Natural killer cell (primary cell): ENCODE data around the gene MYH10. TPM values are rescaled to one million over a fixed set of nuclear protein-coding genes. Genes with fewer than 3 reads are reported as not detected.

Experiments used
- ATAC-seq, 3 donors: fragments of 150-1000 bp in 2 of 3; fragments of 200-7000 bp in 1 of 3; cut with Tn5 transposase; 1 replicate in 1 of 3; 2 replicates in 2 of 3; pipeline ENCODE4 v1.10.0; 2021; ENCODE audit warnings: mild to moderate bottlenecking in 2 of 3, moderate library complexity in 2 of 3
- DNase-seq, 2 donors: peaks; one replicate each; pipeline versions ENCODE4 v3.0.0 to v3.0.0-alpha.2; 2013 to 2021; ENCODE audit warnings: mixed read lengths in 1 of 2
- H3K27ac ChIP-seq: one replicate; pipeline ENCODE4 v1.5.1; 2013; ENCODE audit warnings: mild to moderate bottlenecking, low read length
- H3K27me3 ChIP-seq: one replicate; pipeline ENCODE4 v1.6.1; 2013; ENCODE audit warnings: low read length; ENCODE audit not compliant: control insufficient read depth, insufficient read depth
- H3K36me3 ChIP-seq: one replicate; pipeline ENCODE4 v1.6.1; 2013; ENCODE audit warnings: low read length; ENCODE audit not compliant: control insufficient read depth, insufficient read depth
- H3K4me1 ChIP-seq: one replicate; pipeline ENCODE4 v1.6.1; 2013; ENCODE audit warnings: low read length; ENCODE audit not compliant: control insufficient read depth, insufficient read depth
- H3K4me3 ChIP-seq: one replicate; pipeline ENCODE4 v1.5.1; 2013; ENCODE audit warnings: low read length
- H3K9me3 ChIP-seq: one replicate; pipeline ENCODE4 v1.6.1; 2013; ENCODE audit warnings: low read length; ENCODE audit not compliant: control insufficient read depth, insufficient read depth
- H3K27ac Mint-ChIP-seq, 2 donors: one replicate each; pipeline ENCODE4 v1.8.0; 2022; ENCODE audit warnings: mild to moderate bottlenecking in 2 of 2, mixed read lengths in 2 of 2, moderate library complexity in 1 of 2
- H3K27me3 Mint-ChIP-seq, 2 donors: one replicate each; pipeline ENCODE4 v1.8.0; 2022; ENCODE audit warnings: low read depth in 2 of 2, mixed read lengths in 2 of 2
- H3K36me3 Mint-ChIP-seq: one replicate; pipeline ENCODE4 v1.8.0; 2022; ENCODE audit warnings: mixed read lengths
- H3K4me1 Mint-ChIP-seq, 2 donors: one replicate each; pipeline ENCODE4 v1.8.0; 2022; ENCODE audit warnings: mixed read lengths in 2 of 2
- H3K4me3 Mint-ChIP-seq: one replicate; pipeline ENCODE4 v1.8.0; 2022; ENCODE audit warnings: mild to moderate bottlenecking, moderate library complexity, mixed read lengths
- H3K9me3 Mint-ChIP-seq, 2 donors: one replicate each; pipeline ENCODE4 v1.8.0; 2022; ENCODE audit warnings: mixed read lengths in 2 of 2
- WGBS: methylation state at CpG from one replicate; pipeline ENCODE4 v1.1.7; 2013; ENCODE audit warnings: missing lambda C conversion rate; ENCODE audit not compliant: insufficient coverage; 5-methylcytosine and 5-hydroxymethylcytosine counted together
- intact Hi-C: fragments of 100-400 bp; cut with micrococcal nuclease; formaldehyde crosslinking; loops from one replicate; pipeline ENCODE4 v1.14.2; 2022
- total RNA-seq, 4 donors: library from RNA; stranded (reverse); fragments of 120-200 nt in 1 of 4; gene quantifications; one replicate each; pipeline versions ENCODE4 v1.2.3 to v1.2.4, GENCODE V29; 2013 to 2022
- TF ChIP-seq, protein P1 (sequence below): fragments of 200-600 bp; IDR thresholded peaks from one replicate; pipeline ENCODE4 v1.8.0; 2022; ENCODE audit warnings: antibody characterized with exemption

Gene MYH10
- total RNA-seq, 3 donors from 2014 or later (not counting 1 experiment from before 2014, with no cell fraction given), result 0.28 to 1.5 (median 1.0) TPM

DNA sequence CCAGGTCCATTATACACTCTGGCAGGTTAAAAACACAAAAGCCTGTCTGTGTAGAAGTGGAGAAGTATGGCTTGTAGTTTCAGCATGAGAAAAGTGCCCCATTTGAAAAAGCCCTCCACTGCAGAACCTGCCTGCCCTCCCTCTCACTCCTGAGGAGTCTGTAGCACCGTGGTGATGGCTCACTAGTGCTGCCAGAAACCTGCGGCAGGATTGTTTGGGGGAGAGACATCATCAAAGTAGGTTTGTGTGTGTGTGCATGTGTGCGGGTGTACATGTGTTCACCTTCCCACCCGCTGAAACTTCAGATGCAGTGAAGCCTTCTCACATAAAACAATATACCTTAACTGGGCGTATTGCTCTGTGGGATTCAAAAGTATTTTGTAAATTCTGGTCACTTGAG is 168.0 kb downstream of the MYH10 start:
- no peaks in the 10 kb centered on the region for H3K9me3 ChIP-seq
- peaks cover 84% of the 10 kb centered on the region for H3K36me3 ChIP-seq
- H3K4me1 ChIP-seq, result no peaks in the 10 kb centered on the region
- Mint-ChIP-seq H3K4me3 (no peak overlapping the region), H3K9me3 (no peaks in the 10 kb centered on the region), H3K4me1 (peaks cover 19 to 32% of the 10 kb centered on the region in 2 donors), H3K27ac (no peak overlapping the region), H3K36me3 (peaks cover 7% of the 10 kb centered on the region), H3K27me3 (no peaks in the 10 kb centered on the region)
- intact Hi-C loops, result no loop called here
- no peak overlapping the region for H3K27ac ChIP-seq
- DNase-seq (no peak), ATAC-seq (no peak)
- H3K27me3 ChIP-seq, result no peaks in the 10 kb centered on the region
- WGBS, result 97% methylated on average over 4 of the region's 5 CpGs
- TF ChIP-seq, protein P1, sequence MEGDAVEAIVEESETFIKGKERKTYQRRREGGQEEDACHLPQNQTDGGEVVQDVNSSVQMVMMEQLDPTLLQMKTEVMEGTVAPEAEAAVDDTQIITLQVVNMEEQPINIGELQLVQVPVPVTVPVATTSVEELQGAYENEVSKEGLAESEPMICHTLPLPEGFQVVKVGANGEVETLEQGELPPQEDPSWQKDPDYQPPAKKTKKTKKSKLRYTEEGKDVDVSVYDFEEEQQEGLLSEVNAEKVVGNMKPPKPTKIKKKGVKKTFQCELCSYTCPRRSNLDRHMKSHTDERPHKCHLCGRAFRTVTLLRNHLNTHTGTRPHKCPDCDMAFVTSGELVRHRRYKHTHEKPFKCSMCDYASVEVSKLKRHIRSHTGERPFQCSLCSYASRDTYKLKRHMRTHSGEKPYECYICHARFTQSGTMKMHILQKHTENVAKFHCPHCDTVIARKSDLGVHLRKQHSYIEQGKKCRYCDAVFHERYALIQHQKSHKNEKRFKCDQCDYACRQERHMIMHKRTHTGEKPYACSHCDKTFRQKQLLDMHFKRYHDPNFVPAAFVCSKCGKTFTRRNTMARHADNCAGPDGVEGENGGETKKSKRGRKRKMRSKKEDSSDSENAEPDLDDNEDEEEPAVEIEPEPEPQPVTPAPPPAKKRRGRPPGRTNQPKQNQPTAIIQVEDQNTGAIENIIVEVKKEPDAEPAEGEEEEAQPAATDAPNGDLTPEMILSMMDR, result no peak
- H3K4me3 ChIP-seq, result no peak overlapping the region

DNA sequence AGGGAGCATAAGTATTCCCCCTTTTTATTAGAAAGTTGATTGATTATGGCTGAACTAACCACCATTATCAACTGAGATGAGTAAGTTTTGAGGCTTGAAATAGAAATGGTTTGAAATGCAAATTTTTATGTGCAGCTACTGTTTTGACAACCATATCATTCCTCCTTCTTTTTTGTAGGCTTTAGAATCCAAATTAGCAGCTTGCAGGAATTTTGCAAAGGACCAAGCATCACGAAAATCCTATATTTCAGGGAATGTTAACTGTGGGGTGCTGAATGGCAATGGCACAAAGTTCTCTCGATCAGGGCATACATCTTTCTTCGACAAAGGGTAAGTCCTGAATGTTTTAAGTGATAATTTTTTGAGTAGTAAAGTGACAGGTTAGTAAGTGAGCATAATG is 170.7 kb downstream of the MYH10 start:
- Histone ChIP-seq H3K36me3 (peaks cover 83% of the 10 kb centered on the region), H3K4me1 (no peaks in the 10 kb centered on the region), H3K27me3 (no peaks in the 10 kb centered on the region), H3K9me3 (no peaks in the 10 kb centered on the region), H3K27ac (no peak overlapping the region), H3K4me3 (no peak overlapping the region)
- Mint-ChIP-seq H3K27me3 (no peaks in the 10 kb centered on the region), H3K4me1 (peaks cover 15 to 34% of the 10 kb centered on the region in 2 donors), H3K9me3 (no peaks in the 10 kb centered on the region), H3K27ac (no peak overlapping the region), H3K4me3 (no peak overlapping the region), H3K36me3 (peaks cover 14% of the 10 kb centered on the region)
- TF ChIP-seq, protein P1, result no peak
- ATAC-seq (no peak), DNase-seq (no peak)
- intact Hi-C loops, result no loop called here
- WGBS, result 99% methylated on average over 3 of the region's 3 CpGs

DNA sequence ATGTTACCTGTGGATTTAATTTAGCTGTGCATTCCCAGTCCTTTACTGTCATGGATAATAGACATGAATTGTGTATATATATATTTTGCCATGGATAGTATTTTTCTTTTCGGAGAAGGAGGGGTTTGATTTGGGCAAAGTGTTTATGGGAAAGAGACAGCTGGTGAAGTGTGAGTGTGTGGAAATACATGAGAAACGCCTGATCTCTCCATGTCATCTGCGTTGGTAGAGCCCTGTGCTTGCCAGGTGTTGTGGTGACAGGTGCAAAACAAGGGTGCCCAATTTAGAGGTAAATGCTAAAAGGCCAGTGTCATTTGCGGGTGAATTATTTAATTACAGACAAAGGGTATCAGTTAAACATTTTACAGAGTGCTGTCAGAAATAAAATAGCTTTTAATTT is 171.4 kb downstream of the MYH10 start:
- no peak overlapping the region for H3K4me3 ChIP-seq
- H3K4me1 ChIP-seq, result no peaks in the 10 kb centered on the region
- Mint-ChIP-seq H3K9me3 (no peaks in the 10 kb centered on the region), H3K36me3 (peaks cover 14% of the 10 kb centered on the region), H3K27ac (no peak overlapping the region), H3K4me1 (peaks cover 9 to 27% of the 10 kb centered on the region in 2 donors), H3K4me3 (no peak overlapping the region), H3K27me3 (no peaks in the 10 kb centered on the region)
- H3K9me3 ChIP-seq, result no peaks in the 10 kb centered on the region
- TF ChIP-seq, protein P1, result no peak
- ATAC-seq (no peak), DNase-seq (no peak)
- H3K27ac ChIP-seq, result no peak overlapping the region
- H3K36me3 ChIP-seq, result peaks cover 89% of the 10 kb centered on the region
- H3K27me3 ChIP-seq, result no peaks in the 10 kb centered on the region
- WGBS, result 94% methylated on average over 4 of the region's 4 CpGs
- intact Hi-C loops, result no loop called here

DNA sequence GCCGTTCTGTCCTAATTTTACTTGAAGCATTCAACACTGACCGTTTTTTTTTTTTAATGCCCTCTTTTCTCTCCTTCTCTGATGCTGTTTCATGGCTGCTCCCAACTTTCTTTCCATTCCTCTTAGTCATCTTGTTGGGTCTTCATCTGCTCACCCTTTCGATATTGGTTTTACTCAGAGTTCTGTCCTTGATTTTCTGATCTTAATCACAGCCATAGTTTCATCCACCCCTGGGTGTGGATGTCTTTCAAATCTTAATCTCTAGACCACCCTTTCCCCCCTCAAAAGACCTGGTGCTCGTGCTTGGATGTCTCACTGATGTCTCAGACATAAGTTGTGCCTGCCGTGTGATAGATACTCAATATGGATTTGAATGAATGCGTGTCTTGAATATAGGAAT is 172.4 kb downstream of the MYH10 start:
- ATAC-seq (no peak), DNase-seq (no peak)
- H3K4me1 ChIP-seq, result no peaks in the 10 kb centered on the region
- Mint-ChIP-seq H3K27me3 (no peaks in the 10 kb centered on the region), H3K9me3 (no peaks in the 10 kb centered on the region), H3K27ac (peak overlapping the region in 1 of 2 donors; percentile 20), H3K36me3 (peaks cover 14% of the 10 kb centered on the region), H3K4me3 (no peak overlapping the region), H3K4me1 (peaks cover 6 to 24% of the 10 kb centered on the region in 2 donors)
- no peaks in the 10 kb centered on the region for H3K9me3 ChIP-seq
- H3K4me3 ChIP-seq, result no peak overlapping the region
- intact Hi-C loops, result no loop called here
- no peak overlapping the region for H3K27ac ChIP-seq
- H3K36me3 ChIP-seq, result peaks cover 90% of the 10 kb centered on the region
- 99% methylated on average over 6 of the region's 6 CpGs for WGBS
- TF ChIP-seq, protein P1, result no peak
- no peaks in the 10 kb centered on the region for H3K27me3 ChIP-seq
